Ramos (cell line): Measurements from ENCODE around the gene CC2D1B.

Source experiments
- in situ Hi-C: fragments of 300-500 bp; cut with MboI; formaldehyde crosslinking; loops from one replicate; pipeline ENCODE4 v1.14.3; 2022; ENCODE audit warnings: low sequenced_read_pairs; ENCODE audit not compliant: unreplicated experiment

CC2D1B gene

GRCh38 chr1:52364235-52364839, 1.7 kb downstream of the CC2D1B start:
- in situ Hi-C loops: no loop called here

GRCh38 chr1:52360595-52360968, 5.4 kb downstream of the CC2D1B start:
- in situ Hi-C loops: no loop called here

- in situ Hi-C loops: no loop called here
Observed at GRCh38 chr1:52359676-52360594, 6.1 kb downstream of the CC2D1B start.

GRCh38 chr1:52358851-52359497, 7.0 kb downstream of the CC2D1B start:
- in situ Hi-C loops: no loop called here

- in situ Hi-C loops: no loop called here
Observed at GRCh38 chr1:52357397-52357796, 8.6 kb downstream of the CC2D1B start.

- in situ Hi-C loops: no loop called here
Observed at GRCh38 chr1:52356818-52357355, 9.1 kb downstream of the CC2D1B start.

- in situ Hi-C loops: no loop called here
Observed at GRCh38 chr1:52355847-52356505, 10.0 kb downstream of the CC2D1B start.

GRCh38 chr1:52355436-52355835, 10.6 kb downstream of the CC2D1B start:
- in situ Hi-C loops: no loop called here

GRCh38 chr1:52352690-52353089, 13.3 kb downstream of the CC2D1B start:
- in situ Hi-C loops: no loop called here

- in situ Hi-C loops: no loop called here
Observed at GRCh38 chr1:52348704-52349300, 17.2 kb downstream of the CC2D1B start.

- in situ Hi-C loops: no loop called here
Observed at GRCh38 chr1:52346653-52347052, 19.4 kb downstream of the CC2D1B start.

GRCh38 chr1:52345252-52345651, 20.8 kb downstream of the CC2D1B start:
- in situ Hi-C loops: no loop called here

GRCh38 chr1:52343979-52344378, 22.0 kb downstream of the CC2D1B start:
- in situ Hi-C loops: no loop called here

GRCh38 chr1:52341655-52342260, 24.2 kb downstream of the CC2D1B start:
- in situ Hi-C loops: no loop called here

GRCh38 chr1:52337439-52337838, 28.6 kb downstream of the CC2D1B start:
- in situ Hi-C loops: no loop called here

- in situ Hi-C loops: no loop called here
Observed at GRCh38 chr1:52334906-52335528, 31.0 kb downstream of the CC2D1B start.

- in situ Hi-C loops: no loop called here
Observed at GRCh38 chr1:52332411-52332810, 33.6 kb downstream of the CC2D1B start.

GRCh38 chr1:52328615-52329014, 37.4 kb downstream of the CC2D1B start:
- in situ Hi-C loops: no loop called here

- in situ Hi-C loops: no loop called here
Observed at GRCh38 chr1:52325786-52326185, 40.2 kb downstream of the CC2D1B start.
